ENCODE results near the gene MEIOSIN.

Gene MEIOSIN

GRCh38 chr19:45705115-45705514 is 28.1 kb upstream of the MEIOSIN start:
- Histone ChIP-seq H4K20me1 (ENCODE audit: control insufficient read depth, insufficient read depth, low read depth, low read length) (no peaks in the 10 kb centered on the region), H3K4me1 (ENCODE audit: control insufficient read depth, low read length) (peaks cover 43% of the 10 kb centered on the region), H3K36me3 (ENCODE audit: control insufficient read depth, low read length) (peaks cover 35% of the 10 kb centered on the region), H3K79me2 (ENCODE audit: control insufficient read depth, low read length) (peaks cover 2% of the 10 kb centered on the region; the same call in 1 of the 2 replicates), H3K4me2 (ENCODE audit: low read length) (no peak overlapping the region), H3K27me3 (ENCODE audit: control insufficient read depth, low read length) (no peaks in the 10 kb centered on the region), H3K27ac (ENCODE audit: low read depth, low read length) (peak overlapping the region; percentile 13; the same call in 1 of the 2 replicates), H3K9me2 (replicated peaks; ENCODE audit: control insufficient read depth, low read length) (no peaks in the 10 kb centered on the region), H3K4me3 (ENCODE audit: low read length) (no peak overlapping the region), H3F3A (ENCODE audit: control insufficient read depth, insufficient read depth) (peaks cover 31% of the 10 kb centered on the region), H3K9me3 (ENCODE audit: control insufficient read depth, insufficient read depth, low read length) (no peaks in the 10 kb centered on the region)
- TF ChIP-seq CTCF (IDR thresholded peaks at IDR 0.05; ENCODE audit: low read depth, low read length, poor library complexity, severe bottlenecking) (no peak), EZH2phosphoT487 (IDR thresholded peaks at IDR 0.05; ENCODE audit: borderline replicate concordance, low read length) (no peak)

DNA sequence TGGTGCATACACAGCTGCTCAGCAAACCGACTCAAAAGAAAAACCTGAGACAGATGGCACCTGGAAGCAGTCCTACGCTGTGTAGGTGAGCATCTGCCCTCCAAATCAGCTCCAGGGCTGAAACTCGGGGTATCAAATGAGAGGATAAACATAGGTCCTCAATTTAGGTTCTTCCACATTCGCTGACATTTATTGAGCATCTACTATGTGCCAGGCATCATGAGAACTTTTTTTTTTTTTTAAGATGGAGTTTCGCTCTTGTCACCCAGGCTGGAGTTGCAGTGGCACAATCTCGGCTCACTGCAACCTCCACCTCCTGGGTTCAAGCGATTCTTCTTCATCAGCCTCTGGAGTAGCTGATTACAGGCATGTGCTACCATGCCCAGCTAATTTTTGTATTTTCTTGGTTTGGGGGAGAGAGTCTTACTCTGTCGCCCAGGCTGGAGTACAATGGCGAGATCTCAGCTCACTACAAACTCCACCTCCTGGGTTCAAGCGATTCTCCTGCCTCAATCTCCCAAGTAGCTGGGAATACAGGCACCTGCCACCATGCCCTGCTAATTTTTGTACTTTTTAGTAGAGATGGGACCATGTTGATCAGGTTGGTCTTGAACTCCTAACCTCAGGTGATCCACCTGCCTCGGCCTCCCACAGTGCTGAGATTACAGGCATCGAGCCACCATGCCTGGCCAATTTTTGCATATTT is 27.4 kb upstream of the MEIOSIN start:
- peaks cover 48% of the 10 kb centered on the region for H3K4me1 ChIP-seq (ENCODE audit: control insufficient read depth, low read length)
- peak overlapping the region; percentile 92 for H3K27ac ChIP-seq (ENCODE audit: low read depth, low read length)
- H3K36me3 ChIP-seq (ENCODE audit: control insufficient read depth, low read length) = peaks cover 35% of the 10 kb centered on the region
- H3K9me2 ChIP-seq (replicated peaks; ENCODE audit: control insufficient read depth, low read length) = no peaks in the 10 kb centered on the region
- no peaks in the 10 kb centered on the region for H4K20me1 ChIP-seq (ENCODE audit: control insufficient read depth, insufficient read depth, low read depth, low read length)
- TF ChIP-seq CTCF (IDR thresholded peaks at IDR 0.05; ENCODE audit: low read depth, low read length, poor library complexity, severe bottlenecking) (no peak), EZH2phosphoT487 (IDR thresholded peaks at IDR 0.05; ENCODE audit: borderline replicate concordance, low read length) (no peak)
- peaks cover 36% of the 10 kb centered on the region for H3F3A ChIP-seq (ENCODE audit: control insufficient read depth, insufficient read depth)
- H3K27me3 ChIP-seq (ENCODE audit: control insufficient read depth, low read length) = no peaks in the 10 kb centered on the region
- H3K4me2 ChIP-seq (ENCODE audit: low read length) = peak overlapping the region; percentile 75
- no peaks in the 10 kb centered on the region for H3K9me3 ChIP-seq (ENCODE audit: control insufficient read depth, insufficient read depth, low read length)
- peak overlapping the region; percentile 52 for H3K4me3 ChIP-seq (ENCODE audit: low read length)
- H3K79me2 ChIP-seq (ENCODE audit: control insufficient read depth, low read length) = peaks cover 9% of the 10 kb centered on the region

DNA sequence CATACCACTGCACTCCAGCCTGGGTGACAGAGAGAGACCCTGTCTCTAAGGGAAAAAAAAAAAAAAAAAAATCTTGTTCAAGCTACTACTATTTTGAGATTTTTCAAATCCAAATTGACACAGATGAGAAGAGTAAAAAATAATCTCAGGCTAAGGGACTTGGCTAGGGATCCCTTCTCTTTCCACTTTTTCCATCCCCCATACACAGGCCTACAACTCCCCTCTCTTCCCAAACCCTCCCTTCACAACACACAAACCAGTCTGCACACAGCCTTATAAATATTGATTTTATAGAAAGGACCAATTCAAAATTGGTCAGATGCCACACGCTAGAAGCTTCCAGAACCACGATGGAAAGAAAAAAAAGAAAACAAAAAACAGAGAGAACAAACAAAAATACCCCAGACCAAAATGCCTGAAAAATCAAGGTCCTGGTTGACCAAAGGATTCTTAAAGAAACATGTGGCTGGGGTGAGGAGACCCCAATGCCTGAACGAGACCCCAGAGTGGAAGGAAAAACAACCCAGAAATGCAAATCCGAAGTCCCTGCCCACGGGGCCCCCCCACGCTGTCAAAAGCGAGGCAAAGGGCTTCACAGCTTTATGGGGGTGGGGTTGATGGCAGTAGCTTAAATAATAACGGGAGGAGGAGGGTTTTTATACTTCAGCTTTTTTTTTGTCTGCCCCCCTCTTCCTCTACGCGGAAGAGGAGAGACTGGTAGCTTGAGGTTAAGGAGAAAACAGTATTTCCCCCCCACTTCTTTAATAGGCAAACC is 22.7 kb upstream of the MEIOSIN start:
- TF ChIP-seq CTCF (IDR thresholded peaks at IDR 0.05; ENCODE audit: low read depth, low read length, poor library complexity, severe bottlenecking) (no peak), EZH2phosphoT487 (IDR thresholded peaks at IDR 0.05; ENCODE audit: borderline replicate concordance, low read length) (no peak)
- Histone ChIP-seq H3K4me1 (ENCODE audit: control insufficient read depth, low read length) (peaks cover 44% of the 10 kb centered on the region), H3K36me3 (ENCODE audit: control insufficient read depth, low read length) (peaks cover 35% of the 10 kb centered on the region), H3K79me2 (ENCODE audit: control insufficient read depth, low read length) (peaks cover 51% of the 10 kb centered on the region), H3K27ac (ENCODE audit: low read depth, low read length) (no peak overlapping the region), H4K20me1 (ENCODE audit: control insufficient read depth, insufficient read depth, low read depth, low read length) (no peaks in the 10 kb centered on the region), H3K4me3 (ENCODE audit: low read length) (no peak overlapping the region), H3K9me3 (ENCODE audit: control insufficient read depth, insufficient read depth, low read length) (no peaks in the 10 kb centered on the region), H3K9me2 (replicated peaks; ENCODE audit: control insufficient read depth, low read length) (no peaks in the 10 kb centered on the region), H3K4me2 (ENCODE audit: low read length) (no peak overlapping the region), H3K27me3 (ENCODE audit: control insufficient read depth, low read length) (no peaks in the 10 kb centered on the region), H3F3A (ENCODE audit: control insufficient read depth, insufficient read depth) (peaks cover 33% of the 10 kb centered on the region)
